GM19023 (cell line): ENCODE results near the gene ANKDD1A.

Experiments used
- ATAC-seq: cut with Tn5 transposase; IDR thresholded peaks from one replicate; pipeline ENCODE4 v1.9.1; 2021; ENCODE audit warnings: mild to moderate bottlenecking, moderate library complexity; ENCODE audit not compliant: unreplicated experiment

Gene ANKDD1A

GRCh38 chr15:64921711-64922110 is 10.0 kb downstream of the ANKDD1A start:
- ATAC-seq = no peak

DNA sequence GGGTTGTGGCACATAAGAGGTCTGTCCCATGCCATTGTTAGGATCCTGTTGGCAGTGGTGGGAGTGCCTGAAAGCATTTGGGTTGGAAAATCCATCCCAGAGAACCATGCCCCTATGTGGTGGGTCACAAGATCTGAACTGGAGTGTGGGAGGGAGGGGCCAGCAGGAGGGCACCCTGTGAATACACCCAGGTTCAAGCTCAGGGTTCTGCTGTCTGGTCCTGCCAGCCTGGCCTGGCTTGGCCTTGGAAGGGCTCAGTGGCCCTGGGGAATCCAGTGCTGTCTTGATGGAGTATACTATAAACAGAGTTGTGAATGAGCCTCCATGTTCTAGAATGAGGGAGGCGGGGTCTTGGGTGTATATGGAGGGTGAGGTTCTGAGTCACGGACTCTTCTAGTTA is 11.8 kb downstream of the ANKDD1A start:
- ATAC-seq = no peak

GRCh38 chr15:64925335-64926330 is 13.9 kb downstream of the ANKDD1A start:
- no peak for ATAC-seq

- no peak for ATAC-seq
These were observed 15.0 kb downstream of the ANKDD1A start for GRCh38 chr15:64926661-64927060.

DNA sequence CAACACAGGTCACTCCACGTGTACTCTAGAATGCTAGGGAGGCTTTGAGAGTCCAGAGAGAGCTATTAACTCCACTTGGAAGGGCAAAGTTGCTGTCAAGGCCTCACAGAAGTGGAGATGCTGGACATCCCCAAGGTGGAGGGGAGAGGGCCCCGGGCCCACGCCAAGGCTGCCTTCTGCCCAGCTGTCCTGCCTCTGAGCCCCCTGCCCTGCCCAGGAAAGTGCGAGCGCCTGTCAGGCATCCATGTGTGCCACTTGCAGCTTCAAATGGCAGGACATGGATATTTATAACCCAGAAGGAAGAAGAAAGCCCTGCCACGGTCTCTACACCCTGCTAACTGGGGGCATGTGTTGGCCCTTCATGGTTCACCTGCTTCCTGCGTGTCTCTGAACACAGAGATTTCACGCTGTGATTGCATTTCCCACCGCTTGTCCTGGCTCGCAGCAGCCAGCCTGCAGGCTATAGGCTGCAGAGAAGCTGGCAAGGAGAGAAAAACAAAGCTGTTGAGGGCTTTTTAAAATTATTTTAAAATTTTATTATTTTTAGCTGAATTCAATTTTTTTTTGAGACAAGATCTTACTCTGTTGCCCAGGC is 17.0 kb downstream of the ANKDD1A start:
- no peak for ATAC-seq

GRCh38 chr15:64930019-64930652 is 18.4 kb downstream of the ANKDD1A start:
- ATAC-seq = peak; percentile 69

DNA sequence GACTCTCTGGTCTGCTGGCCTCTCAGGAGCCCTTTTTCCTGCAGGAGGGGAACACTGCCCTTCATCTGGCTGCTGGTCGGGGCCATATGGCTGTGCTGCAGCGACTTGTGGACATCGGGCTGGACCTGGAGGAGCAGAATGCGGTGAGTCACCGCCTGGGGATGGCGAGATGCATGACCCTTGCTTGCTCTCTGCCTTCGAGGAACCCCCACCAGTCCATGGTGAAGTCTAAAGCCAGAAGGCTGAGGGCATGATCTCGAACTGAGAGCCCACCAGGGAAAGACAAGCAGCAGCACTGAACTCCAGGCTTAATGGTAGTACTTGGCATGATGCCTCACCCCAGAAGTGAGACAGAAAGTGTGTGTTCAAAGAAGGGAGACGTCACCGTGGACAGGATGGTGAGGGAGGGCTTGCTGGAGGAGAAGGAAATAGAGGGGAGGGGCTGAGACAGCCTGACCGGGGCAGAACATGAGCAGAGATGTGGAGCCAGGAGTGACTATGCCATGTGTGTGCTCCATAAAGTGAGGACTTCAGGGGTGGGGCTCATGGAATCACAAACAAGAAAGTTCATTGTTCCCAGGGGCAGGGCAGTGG is 19.2 kb downstream of the ANKDD1A start:
- ATAC-seq = no peak

- ATAC-seq = no peak
These were observed 19.7 kb downstream of the ANKDD1A start for GRCh38 chr15:64931381-64931780.

- ATAC-seq = no peak
These were observed 22.3 kb downstream of the ANKDD1A start for GRCh38 chr15:64934023-64934422.

DNA sequence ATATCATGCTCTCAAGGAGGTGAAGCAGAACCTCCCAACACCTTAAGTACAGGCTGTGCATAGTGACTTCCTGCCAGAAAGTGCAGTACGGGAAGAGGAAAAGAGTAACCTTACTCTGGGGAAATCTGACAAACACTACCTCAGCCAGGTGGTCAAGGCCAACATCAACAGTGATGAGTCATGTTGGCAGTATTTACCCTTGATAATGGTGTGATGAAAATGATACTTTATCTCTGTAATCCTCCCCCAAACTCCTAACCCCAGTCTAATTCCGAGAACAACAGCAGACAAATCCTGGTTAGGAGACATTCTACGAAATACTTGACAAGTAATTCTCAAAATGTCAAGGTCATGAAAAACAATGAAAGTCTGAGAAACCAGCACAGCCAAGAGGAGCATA is 26.5 kb downstream of the ANKDD1A start:
- ATAC-seq = no peak

DNA sequence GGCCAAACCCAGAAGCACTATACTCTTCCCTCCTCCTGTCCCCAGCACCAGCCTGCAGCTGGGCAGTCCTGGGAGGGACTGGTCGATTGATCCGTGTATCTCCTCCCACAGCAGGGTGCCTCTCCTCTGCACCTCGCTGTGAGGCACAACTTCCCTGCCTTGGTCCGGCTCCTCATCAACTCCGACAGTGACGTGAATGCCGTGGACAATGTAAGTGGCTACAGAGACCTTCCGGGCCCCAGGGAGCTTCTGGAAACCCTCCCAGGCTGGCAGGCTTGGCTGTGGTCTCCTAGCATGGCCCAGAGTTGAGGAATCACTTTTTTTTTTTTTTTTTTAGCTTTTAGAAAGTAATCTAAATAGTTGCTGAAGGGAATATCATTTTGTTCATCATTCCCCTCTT is 30.7 kb downstream of the ANKDD1A start:
- no peak for ATAC-seq

GRCh38 chr15:64943512-64944225 is 32.0 kb downstream of the ANKDD1A start:
- ATAC-seq = no peak

DNA sequence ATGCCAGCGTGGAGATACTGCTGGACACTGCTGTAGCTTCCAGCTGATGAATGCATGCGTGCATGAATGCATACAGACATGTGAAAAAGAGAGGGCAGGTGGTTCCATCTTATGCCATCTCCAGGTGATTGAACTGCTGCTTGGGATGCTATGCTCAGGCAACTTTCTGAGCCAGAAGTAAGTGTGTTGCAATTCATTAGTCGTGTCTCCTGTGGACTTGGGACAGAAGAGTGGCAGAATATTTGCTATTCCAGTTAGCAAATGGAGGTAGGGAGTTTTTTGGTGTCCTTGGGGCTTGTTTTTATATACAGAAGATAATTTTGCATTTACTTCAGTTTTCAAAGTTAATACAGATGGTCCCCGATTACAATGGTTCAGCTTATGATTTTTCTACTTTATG is 33.3 kb downstream of the ANKDD1A start:
- no peak for ATAC-seq

DNA sequence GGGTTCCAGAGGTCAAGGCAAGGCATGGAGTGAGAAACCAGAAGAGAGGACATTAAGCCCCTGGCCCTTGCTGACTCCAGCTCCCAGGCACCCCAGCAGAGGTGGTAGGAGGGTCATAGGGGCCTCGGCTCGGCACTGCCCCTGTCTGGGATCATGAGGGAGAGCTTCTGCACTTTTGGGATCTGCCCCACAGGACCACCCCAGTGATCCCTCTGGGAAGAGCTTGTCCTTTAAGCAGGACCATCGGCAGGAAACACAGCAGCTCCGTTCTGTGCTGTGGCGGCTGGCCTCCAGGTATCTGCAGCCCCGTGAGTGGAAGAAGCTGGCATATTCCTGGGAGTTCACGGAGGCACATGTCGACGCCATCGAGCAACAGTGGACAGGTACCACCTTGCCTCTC is 35.5 kb downstream of the ANKDD1A start:
- ATAC-seq = no peak

- ATAC-seq = no peak
These were observed 37.2 kb downstream of the ANKDD1A start for GRCh38 chr15:64948916-64949315.

- no peak for ATAC-seq
These were observed 37.9 kb downstream of the ANKDD1A start for GRCh38 chr15:64949383-64950186.

- no peak for ATAC-seq
These were observed 39.2 kb downstream of the ANKDD1A start for GRCh38 chr15:64950888-64951287.

DNA sequence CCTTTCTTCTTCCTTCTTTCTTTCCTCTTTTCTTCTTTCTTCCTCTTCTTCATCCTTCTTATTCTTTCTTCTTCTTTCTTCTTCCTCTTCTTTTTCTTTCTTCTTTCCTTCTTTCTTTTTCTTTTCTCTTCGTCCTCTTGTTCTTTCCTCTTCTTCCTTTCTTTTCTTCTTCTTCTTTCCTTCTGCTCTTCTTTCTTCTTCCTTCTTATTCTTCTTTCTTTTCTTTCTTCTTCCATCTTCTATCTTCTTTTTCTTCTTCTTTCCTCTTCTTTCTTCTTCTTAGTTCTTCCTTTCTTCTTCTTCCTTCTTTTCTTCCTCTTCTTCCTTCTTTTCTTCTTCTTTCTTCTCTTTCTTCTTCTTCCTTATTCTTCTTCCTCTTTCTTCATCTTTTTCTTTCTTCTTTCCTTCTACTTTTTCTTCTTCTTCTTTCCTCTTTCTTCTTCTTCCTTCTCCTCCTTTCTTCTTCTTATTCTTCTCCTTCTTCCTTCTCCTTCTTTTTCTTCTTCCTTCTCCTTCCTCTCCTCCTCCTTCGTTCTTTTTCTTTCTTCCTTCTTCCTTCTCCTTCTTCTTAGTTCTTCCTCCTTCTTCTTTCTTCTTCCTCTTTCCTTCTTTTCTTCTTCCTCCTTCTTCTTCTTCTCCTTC is 40.2 kb downstream of the ANKDD1A start:
- ATAC-seq = no peak

- ATAC-seq = no peak
These were observed 42.7 kb downstream of the ANKDD1A start for GRCh38 chr15:64954395-64954794.
